K562 (cell line): ENCODE measurements around the gene NTSR2. TPM values are rescaled to one million over a fixed set of nuclear protein-coding genes. Genes with fewer than 3 reads are reported as not detected.

Experiments
- ATAC-seq: fragments of 200-7000 bp; cut with Tn5 transposase; 3 replicates; pipeline ENCODE4 v1.9.1; 2020; ENCODE audit warnings: moderate library complexity
- BruUV-seq: library from RNA; stranded (reverse); fragments of 400-500 nt; replicated peaks from 2 replicates; lab custom pipeline; 2021; lab: Mats Ljungman, UMichigan
- CTCF ChIA-PET: fragments of 300-600 bp; formaldehyde crosslinking; extraction: SDS; loops from one replicate; lab custom pipeline; 2021; ENCODE audit warnings: low intra/inter-chr PET ratio; lab: Yijun Ruan, JAX
- POLR2A ChIA-PET: fragments of 300-600, 350-650 bp; sonication (Branson Sonifier 250); formaldehyde crosslinking; extraction: SDS; loops from one replicate; lab custom pipeline; 2021; ENCODE audit warnings: antibody characterized with exemption, inconsistent platforms; lab: Yijun Ruan, JAX
- DNase-seq, 4 experiments: peaks; one replicate each; pipeline versions ENCODE4 v3.0.0 to v3.0.0-alpha.2; 2011 to 2018; ENCODE audit warnings: low spot score in 3 of 4, mixed read lengths in 3 of 4; ENCODE audit errors: extremely low read depth in 1 of 4
- FAIRE-seq: peaks from 2 replicates; lab custom pipeline; 2011; peaks lifted over from hg19 to GRCh38; lab: Jason Lieb, UNC
- H2AFZ ChIP-seq: 2 replicates; pipeline ENCODE4 v1.6.0; 2011; ENCODE audit warnings: low read depth, low read length, control low read depth, inconsistent platforms
- H3K27ac ChIP-seq: fragments of 200-600 bp; 3 replicates; pipeline ENCODE4 v1.8.0; 2011; ENCODE audit warnings: low read depth, mild to moderate bottlenecking, control low read depth, inconsistent platforms, low read length, moderate library complexity, mixed read lengths; ENCODE audit errors: extremely low read depth
- H3K27me3 ChIP-seq, 2 experiments: fragments of 300-600 bp in 1 of 2; 2 replicates in 1 of 2; 3 replicates in 1 of 2; pipeline versions ENCODE4 v1.6.0 to v1.8.0; 2011; ENCODE audit warnings: inconsistent platforms in 2 of 2, low read length in 2 of 2, mild to moderate bottlenecking in 1 of 2, mixed read lengths in 1 of 2, moderate library complexity in 1 of 2; ENCODE audit not compliant: control insufficient read depth in 2 of 2, insufficient read depth in 2 of 2
- H3K36me3 ChIP-seq: fragments of 300-600 bp; 3 replicates; pipeline ENCODE4 v1.8.0; 2011; ENCODE audit warnings: mild to moderate bottlenecking, low read length, inconsistent platforms; ENCODE audit not compliant: control insufficient read depth, insufficient read depth
- H3K4me1 ChIP-seq, 2 experiments: fragments of 200-600 bp in 1 of 2; replicated peaks in 1 of 2; 2 replicates in 1 of 2; 3 replicates in 1 of 2; pipeline versions ENCODE4 v1.5.1 to v1.8.0; 2011; ENCODE audit warnings: inconsistent platforms in 2 of 2, low read length in 2 of 2, mild to moderate bottlenecking in 1 of 2, mixed read lengths in 1 of 2, moderate library complexity in 1 of 2; ENCODE audit not compliant: control insufficient read depth in 2 of 2, insufficient read depth in 2 of 2
- H3K4me2 ChIP-seq: 2 replicates; pipeline ENCODE4 v1.6.1; 2011; ENCODE audit warnings: low read length, control low read depth, inconsistent platforms, mixed read lengths; ENCODE audit not compliant: insufficient read depth
- H3K4me3 ChIP-seq: fragments of 200-600 bp; sonication (generic), shearing (Covaris generic); 2 replicates; pipeline ENCODE4 v1.5.1; 2016; ENCODE audit warnings: control low read depth, inconsistent platforms
- H3K79me2 ChIP-seq: fragments of 200-600 bp; 3 replicates; pipeline ENCODE4 v1.8.0; 2011; ENCODE audit warnings: low read length, inconsistent platforms; ENCODE audit not compliant: control insufficient read depth, insufficient read depth
- H3K9ac ChIP-seq, 2 experiments: 2 replicates each; pipeline versions ENCODE4 v1.6.0 to v1.6.1; 2011; ENCODE audit warnings: low read depth in 2 of 2, low read length in 2 of 2, control low read depth in 1 of 2, inconsistent platforms in 1 of 2, mild to moderate bottlenecking in 1 of 2, mixed read lengths in 1 of 2; ENCODE audit not compliant: insufficient read depth in 1 of 2
- H3K9me1 ChIP-seq: one replicate; pipeline ENCODE4 v1.6.0; 2011; ENCODE audit warnings: inconsistent platforms, mild to moderate bottlenecking, low read length, moderate library complexity; ENCODE audit not compliant: control insufficient read depth, insufficient read depth
- H3K9me3 ChIP-seq: replicated peaks from 2 replicates; pipeline ENCODE4 v1.5.1; 2011; ENCODE audit warnings: low read depth, low read length, inconsistent platforms; ENCODE audit not compliant: control insufficient read depth, insufficient read depth
- H4K20me1 ChIP-seq: replicated peaks from 2 replicates; pipeline ENCODE4 v1.6.1; 2011; ENCODE audit warnings: low read length, inconsistent platforms, mixed read lengths; ENCODE audit not compliant: control insufficient read depth, insufficient read depth
- CTBP1 ChIP-seq: fragments of 450-650 bp; IDR thresholded peaks from 2 replicates; pipeline ENCODE4 v1.6.1; 2016; ENCODE audit warnings: borderline replicate concordance
- HES1 ChIP-seq: fragments of 450-650 bp; IDR thresholded peaks from 2 replicates; pipeline ENCODE4 v1.6.1; 2016; ENCODE audit warnings: low read depth, mild to moderate bottlenecking, moderate library complexity
- KAT8 ChIP-seq: fragments of 450-650 bp; IDR thresholded peaks from 2 replicates; pipeline ENCODE4 v1.6.1; 2016; ENCODE audit warnings: low read depth, mild to moderate bottlenecking
- MCM7 ChIP-seq, 2 experiments: fragments of 450-650 bp; IDR thresholded peaks; 2 replicates each; pipeline ENCODE4 v1.6.1; 2016 to 2018
- NR0B1 ChIP-seq: fragments of 450-650 bp; IDR thresholded peaks from one replicate; pipeline ENCODE4 v1.6.1; 2018; ENCODE audit warnings: mild to moderate bottlenecking, moderate library complexity; ENCODE audit not compliant: partially characterized antibody
- POU5F1 ChIP-seq: fragments of 150-350 bp; IDR thresholded peaks from 2 replicates; pipeline ENCODE4 v1.6.1; 2014; ENCODE audit warnings: borderline replicate concordance, low read length, low read depth, mild to moderate bottlenecking; ENCODE audit not compliant: partially characterized antibody
- PRMT5 ChIP-seq: sonication (generic); formaldehyde crosslinking; IDR thresholded peaks from 2 replicates; pipeline ENCODE4 v1.5.0; 2020; ENCODE audit warnings: missing genetic modification reagents
- TSHZ1 ChIP-seq: fragments of 250-450 bp; sonication (Bioruptor Pico); IDR thresholded peaks from 2 replicates; pipeline ENCODE4 v1.4.0; 2020; ENCODE audit warnings: mild to moderate bottlenecking, moderate library complexity
- U2AF2 ChIP-seq: fragments of 200-400 bp; formaldehyde crosslinking; optimal IDR thresholded peaks from 2 replicates; pipeline ENCODE3; 2017; ENCODE audit warnings: low read depth, mild to moderate bottlenecking, low read length
- ZC3H4 ChIP-seq: sonication (generic); formaldehyde crosslinking; IDR thresholded peaks from 2 replicates; pipeline ENCODE4 v1.9.0; 2021; ENCODE audit warnings: missing genetic modification reagents, borderline replicate concordance
- ZHX1 ChIP-seq: fragments of 150-350 bp; conservative IDR thresholded peaks from 2 replicates; pipeline ENCODE4 v1.6.1; 2014; ENCODE audit warnings: low read length
- WGBS: fragments of 100-300 bp; shearing (Covaris generic); methylation state at CpG from one replicate; pipeline ENCODE4 v1.1.6; 2016; ENCODE audit warnings: low coverage, mixed read lengths; ENCODE audit not compliant: insufficient coverage; ENCODE audit errors: missing lambda C conversion rate; 5-methylcytosine and 5-hydroxymethylcytosine counted together
- in situ Hi-C: fragments of 300-500 bp; cut with MboI; formaldehyde crosslinking; loops from 4 replicates; pipeline ENCODE4 v1.15.0; 2018; ENCODE audit warnings: inconsistent platforms, mixed read lengths
- intact Hi-C: fragments of 100-400 bp; cut with micrococcal nuclease; formaldehyde crosslinking; loops from 2 replicates; pipeline ENCODE4 v1.14.2; 2022
- polyA plus RNA-seq, 8 experiments: library from polyadenylated mRNA; depleted of rRNA in 4 of 8; stranded (reverse) in 5 of 8; unstranded in 3 of 8; fragments of >200 nt; fragmentation: Nextera tagmentation in 2 of 8; fragmentation: Illumina TruSeq in 1 of 8; extraction: Ambion mirVana in 2 of 8; extraction: Trizol in 1 of 8; gene quantifications; 2 replicates each; pipeline versions ENCODE4 v1.2.1 to v1.2.3, GENCODE V29; 2011 to 2014; ENCODE audit warnings: inconsistent platforms in 1 of 8, missing spikeins in 1 of 8
- total RNA-seq, 7 experiments: library from RNA; depleted of rRNA in 6 of 7; stranded (reverse); fragments of >200 nt in 6 of 7; fragmentation: Illumina TruSeq in 2 of 7; extraction: Trizol in 2 of 7; gene quantifications; 2 replicates each; pipeline versions ENCODE4 v1.2.1 to v1.2.3, GENCODE V29; 2011 to 2021; ENCODE audit warnings: low replicate concordance in 1 of 7

Gene NTSR2
- total and polyA plus RNA-seq, 9 of the 15 experiments (the other 6 are each of a cell fraction or from before 2014, with no cell fraction given), result not detected

GRCh38 chr2:11659115-11659475, 10.9 kb downstream of the NTSR2 start:
- Histone ChIP-seq H3K36me3 (no peaks in the 10 kb centered on the region), H3K79me2 (no peaks in the 10 kb centered on the region), H3K4me3 (no peak overlapping the region), H3K27me3 (peaks cover 19 to 66% of the 10 kb centered on the region in 2 experiments; a peak in 4 of 5 replicates), H3K9me3 (peaks cover 4% of the 10 kb centered on the region; the same call in 1 of the 2 replicates), H3K9me1 (no peaks in the 10 kb centered on the region), H3K27ac (no peak overlapping the region), H3K4me1 (peaks cover 10 to 12% of the 10 kb centered on the region in 2 experiments; a peak in 4 of 5 replicates), H4K20me1 (no peaks in the 10 kb centered on the region), H3K4me2 (no peak overlapping the region), H2AFZ (no peak overlapping the region), H3K9ac (no peak overlapping the region)
- ChIA-PET POLR2A (no interaction called here), CTCF (no interaction called here)
- in situ Hi-C loops (no loop called here), intact Hi-C loops (no loop called here)
- no peak for DNase-seq
- WGBS, result 6% methylated on average over 11 of the region's 11 CpGs
- no peak for FAIRE-seq
- no peak for ATAC-seq
- no TSS peak for BruUV-seq
- TF ChIP-seq CTBP1 (no peak), ZHX1 (no peak), MCM7 (IDR thresholded peaks at IDR 0.05) (no peak), KAT8 (no peak), HES1 (no peak), NR0B1 (no peak), ZC3H4 (CRISPR knock-in tag) (no peak), POU5F1 (no peak), U2AF2 (no peak), PRMT5 (CRISPR knock-in tag) (no peak), TSHZ1 (no peak)
